Lower lobe of right lung (tissue), 2 donors: Measurements from ENCODE around the gene PMM1. TPM values are rescaled to one million over a fixed set of nuclear protein-coding genes. Genes with fewer than 3 reads are reported as not detected.
A peak's percentile ranks its signal among the peaks of the same experiment; 100 is the strongest.

Experiments
- ATAC-seq, 2 donors: fragments of 200-7000 bp; cut with Tn5 transposase; one replicate each; pipeline ENCODE4 v1.9.1; 2020 to 2022; ENCODE audit warnings: mild to moderate bottlenecking in 2 of 2, moderate library complexity in 2 of 2
- DNase-seq: peaks from one replicate; pipeline ENCODE4 v3.0.0-alpha.2; 2020
- H3K27ac ChIP-seq: fragments of 200-600 bp; one replicate; pipeline ENCODE4 v1.8.0; 2022
- H3K27me3 ChIP-seq: fragments of 200-600 bp; one replicate; pipeline ENCODE4 v1.8.0; 2022; ENCODE audit warnings: low read depth
- H3K36me3 ChIP-seq: fragments of 200-600 bp; one replicate; pipeline ENCODE4 v1.8.0; 2022; ENCODE audit warnings: mild to moderate bottlenecking
- H3K4me1 ChIP-seq: fragments of 200-600 bp; one replicate; pipeline ENCODE4 v1.8.0; 2022
- H3K4me3 ChIP-seq: fragments of 200-600 bp; one replicate; pipeline ENCODE4 v1.8.0; 2022; ENCODE audit warnings: mild to moderate bottlenecking
- H3K9me3 ChIP-seq: fragments of 200-600 bp; one replicate; pipeline ENCODE4 v1.8.0; 2022
- CTCF ChIP-seq: fragments of 200-600 bp; IDR thresholded peaks from one replicate; pipeline ENCODE4 v1.8.0; 2022; ENCODE audit warnings: antibody characterized with exemption, mild to moderate bottlenecking
- intact Hi-C: fragments of 100-400 bp; cut with DNase I; formaldehyde crosslinking; loops from one replicate; pipeline ENCODE4 v1.11.0; 2022
- total RNA-seq: library from RNA; stranded (reverse); fragmentation: NEBNext Ultra II Directional; extraction: Animal tissue kit (Norgen Biotek cat#: 25700); gene quantifications from one replicate; pipeline ENCODE4 v1.2.1, GENCODE V29; 2021
- donor health status: DM: no; HTN: yes; CAD: no; lungs with severe emphysema.

The PMM1 gene
- total RNA-seq, 1 donor from 2014 or later: 47.3 TPM

GRCh38 chr22:41579297-41579996, 10.2 kb downstream of the PMM1 start:
- intact Hi-C loops: no loop called here

DNA sequence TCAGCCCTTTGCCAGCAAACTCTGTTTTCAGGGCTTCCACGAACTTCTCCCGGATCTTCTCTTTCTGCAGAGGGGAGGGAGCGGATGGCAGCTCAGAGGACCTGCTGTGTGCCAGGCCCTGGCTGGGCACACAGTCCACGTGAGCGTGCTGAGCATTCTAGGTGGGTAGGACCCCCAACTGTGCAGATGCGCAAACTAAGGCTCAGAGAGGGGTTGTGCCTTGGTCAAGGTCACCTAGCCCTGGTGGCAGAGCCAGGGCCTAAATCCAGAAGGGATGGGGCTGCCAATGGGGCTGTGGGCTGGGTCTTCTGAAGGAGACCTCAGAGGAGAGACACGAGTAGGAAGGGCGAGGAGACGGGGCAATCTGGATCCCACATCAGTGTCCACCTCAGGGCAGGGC, 10.8 kb downstream of the PMM1 start:
- peaks cover 89% of the 10 kb centered on the region for H3K36me3 ChIP-seq
- no peaks in the 10 kb centered on the region for H3K27me3 ChIP-seq
- no peak overlapping the region for H3K4me3 ChIP-seq
- intact Hi-C loops: no loop called here
- H3K9me3 ChIP-seq: no peaks in the 10 kb centered on the region
- no peak for DNase-seq
- no peak for ATAC-seq
- H3K27ac ChIP-seq: no peak overlapping the region
- TF ChIP-seq CTCF: no peak
- H3K4me1 ChIP-seq: peaks cover 5% of the 10 kb centered on the region

More at GRCh38 chr22:41579297-41579996, 10.2 kb downstream of the PMM1 start:
- H3K36me3 ChIP-seq: peaks cover 94% of the 10 kb centered on the region
- no peak overlapping the region for H3K4me3 ChIP-seq
- H3K27ac ChIP-seq: no peak overlapping the region
- no peak for TF ChIP-seq CTCF
- DNase-seq (no peak), ATAC-seq (no peak)
- no peaks in the 10 kb centered on the region for H3K27me3 ChIP-seq
- no peaks in the 10 kb centered on the region for H3K9me3 ChIP-seq
- H3K4me1 ChIP-seq: peaks cover 5% of the 10 kb centered on the region

DNA sequence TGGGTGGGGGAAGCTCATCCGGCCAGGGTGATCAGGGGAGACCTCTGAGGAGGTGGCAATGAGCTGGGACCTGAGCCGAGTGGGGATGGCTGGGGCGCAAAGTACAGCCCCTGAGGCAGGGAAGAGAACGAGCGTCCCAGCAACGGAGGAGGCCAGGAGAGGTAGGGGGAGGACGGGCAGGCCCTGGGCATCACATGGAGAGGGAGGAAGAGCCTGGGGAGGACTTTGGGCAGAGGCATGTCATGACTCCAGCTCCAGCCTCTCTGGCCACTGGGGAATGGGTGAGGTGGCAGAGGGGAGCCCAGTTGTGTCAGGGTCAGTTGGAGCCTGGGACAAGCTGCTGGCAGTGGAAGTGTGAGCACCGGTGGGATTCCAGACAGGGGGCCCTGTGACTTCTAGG, 11.5 kb downstream of the PMM1 start:
- no peak for DNase-seq
- no peak overlapping the region for H3K4me3 ChIP-seq
- no peak for ATAC-seq
- no peaks in the 10 kb centered on the region for H3K9me3 ChIP-seq
- H3K27me3 ChIP-seq: no peaks in the 10 kb centered on the region
- peaks cover 82% of the 10 kb centered on the region for H3K36me3 ChIP-seq
- H3K27ac ChIP-seq: no peak overlapping the region
- no peak for TF ChIP-seq CTCF
- intact Hi-C loops: no loop called here
- peaks cover 5% of the 10 kb centered on the region for H3K4me1 ChIP-seq

GRCh38 chr22:41576877-41577276, 12.8 kb downstream of the PMM1 start:
- Histone ChIP-seq H3K9me3 (no peaks in the 10 kb centered on the region), H3K27ac (no peak overlapping the region), H3K4me3 (no peak overlapping the region), H3K27me3 (no peaks in the 10 kb centered on the region), H3K4me1 (peaks cover 5% of the 10 kb centered on the region), H3K36me3 (peaks cover 70% of the 10 kb centered on the region)
- TF ChIP-seq CTCF: peak; percentile 29
- no peak for DNase-seq
- ATAC-seq: peak; percentile 7 to 27
- intact Hi-C loops: no loop called here

GRCh38 chr22:41575533-41575932, 14.1 kb downstream of the PMM1 start:
- intact Hi-C loops: no loop called here
- peaks cover 57% of the 10 kb centered on the region for H3K36me3 ChIP-seq
- no peak for DNase-seq

More at GRCh38 chr22:41575533-41575932, 14.1 kb downstream of the PMM1 start:
- no peak for TF ChIP-seq CTCF
- Histone ChIP-seq H3K4me3 (no peak overlapping the region), H3K4me1 (peaks cover 5% of the 10 kb centered on the region), H3K9me3 (no peaks in the 10 kb centered on the region), H3K27me3 (no peaks in the 10 kb centered on the region), H3K27ac (no peak overlapping the region)
- peak in 1 of 2 donors; percentile 3 for ATAC-seq
